HPDE6-E6E7 (cell line): Measurements from ENCODE around the gene MAP3K20.
"Not testable (repeated sequence)": the region's sequence is repeated elsewhere in the genome, so short reads cannot be mapped to it uniquely, and the experiment has no call there.

ENCODE experiments used
- DNase-seq: peaks from one replicate; pipeline ENCODE4 v3.0.0; 2011; ENCODE audit warnings: missing footprints; ENCODE audit errors: extremely low spot score

MAP3K20 gene

DNA sequence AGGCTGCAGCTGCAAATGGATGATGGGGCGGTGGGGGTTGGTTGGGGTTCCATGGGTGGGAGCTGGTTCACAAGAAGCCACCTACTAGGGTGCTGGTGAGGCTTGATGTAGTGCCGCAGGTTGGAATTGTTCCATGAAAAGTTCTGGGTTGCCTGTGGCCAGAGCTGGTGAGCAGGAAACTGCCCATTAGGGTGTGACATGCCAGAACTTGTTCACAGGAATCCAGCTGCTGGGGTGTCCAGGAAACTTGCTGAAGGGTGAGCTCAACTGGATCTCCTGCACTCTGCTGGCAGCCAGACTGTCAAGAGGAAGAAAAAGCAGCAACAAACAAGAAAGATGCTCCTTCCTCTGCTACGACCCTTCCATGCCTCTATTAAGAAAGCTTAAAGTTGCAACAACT is 48.8 kb downstream of the MAP3K20 start:
- peak; percentile 88 for DNase-seq

DNA sequence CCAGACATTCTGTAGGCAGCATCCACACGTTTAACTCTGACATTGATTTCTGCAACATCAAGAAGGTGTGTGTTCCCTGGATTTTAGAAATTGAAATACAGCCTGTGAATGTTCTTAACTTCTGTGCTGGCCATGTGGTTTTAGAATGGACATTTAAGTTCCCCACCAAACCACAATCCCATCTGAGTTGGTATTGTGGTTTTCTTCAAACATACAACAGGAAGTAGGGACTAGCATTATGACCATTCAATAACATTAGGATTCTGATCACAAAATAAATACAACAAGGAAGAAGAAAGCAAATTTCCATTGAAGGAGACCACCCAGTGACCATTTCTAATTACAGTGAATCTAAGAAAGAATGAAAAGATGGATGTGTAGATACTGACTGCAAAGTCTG is 51.2 kb downstream of the MAP3K20 start:
- no peak for DNase-seq

DNA sequence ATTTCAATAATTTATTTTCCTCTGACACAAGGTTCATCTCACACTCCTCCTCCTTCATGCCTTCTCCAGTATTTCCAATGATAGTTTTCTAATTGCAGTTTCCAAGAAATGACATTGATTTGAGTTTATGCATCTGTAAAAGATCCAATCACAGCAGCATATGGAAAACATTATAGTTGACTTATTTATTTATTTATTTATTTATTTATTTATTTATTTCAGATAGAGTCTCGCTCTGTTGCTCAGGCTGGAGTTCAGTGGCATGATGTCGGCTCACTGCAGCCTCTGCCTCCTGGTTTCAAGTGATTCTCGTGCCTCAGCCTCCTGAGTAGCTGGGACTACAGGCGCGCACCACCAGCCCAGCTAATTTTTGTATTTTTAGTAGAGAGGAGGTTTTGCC is 52.5 kb downstream of the MAP3K20 start:
- DNase-seq: not testable (repeated sequence)

DNA sequence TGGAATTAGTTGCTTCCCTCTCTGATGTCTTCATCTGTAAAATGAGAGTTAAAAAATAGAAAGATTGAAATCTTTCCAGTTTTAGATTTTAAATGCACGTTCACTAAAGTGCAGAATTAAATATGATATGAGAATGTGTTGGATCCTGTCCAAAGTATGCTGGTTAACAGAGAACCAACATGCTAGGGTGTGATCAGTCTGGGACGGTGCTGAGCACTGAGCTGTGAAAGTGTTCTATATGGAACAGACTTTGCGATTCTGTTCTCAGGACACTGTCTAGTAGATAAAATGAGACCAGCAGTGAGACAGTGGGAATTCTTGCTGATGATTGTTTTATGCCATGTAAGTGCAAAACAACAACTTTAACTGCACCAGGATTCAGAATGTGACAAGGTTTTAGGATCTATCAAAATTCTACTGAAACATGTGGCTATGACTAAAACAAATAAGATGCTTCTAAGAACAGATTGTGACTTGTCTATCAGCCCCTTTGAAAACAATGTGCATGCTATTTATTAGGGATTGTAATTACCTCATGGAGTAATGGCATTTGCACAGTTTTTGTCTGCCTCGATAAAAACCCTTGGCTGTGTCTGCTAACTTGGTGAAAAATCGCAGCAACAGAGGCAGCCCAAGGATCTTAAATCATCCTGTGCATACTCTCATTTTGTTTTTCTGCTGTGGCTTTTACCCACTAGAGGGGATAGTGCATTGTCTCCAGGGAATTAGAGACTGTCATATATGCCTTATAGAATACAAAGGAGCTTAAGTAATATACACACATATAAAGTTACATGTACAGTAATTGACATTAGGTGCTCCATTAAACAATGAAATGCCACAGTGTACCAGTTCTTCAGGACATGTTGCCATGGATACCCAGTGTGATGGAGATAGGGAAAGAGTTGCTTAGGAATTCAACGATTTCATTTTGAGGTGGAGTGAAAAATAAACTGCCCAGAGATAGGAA is 55.1 kb downstream of the MAP3K20 start:
- no peak for DNase-seq

DNA sequence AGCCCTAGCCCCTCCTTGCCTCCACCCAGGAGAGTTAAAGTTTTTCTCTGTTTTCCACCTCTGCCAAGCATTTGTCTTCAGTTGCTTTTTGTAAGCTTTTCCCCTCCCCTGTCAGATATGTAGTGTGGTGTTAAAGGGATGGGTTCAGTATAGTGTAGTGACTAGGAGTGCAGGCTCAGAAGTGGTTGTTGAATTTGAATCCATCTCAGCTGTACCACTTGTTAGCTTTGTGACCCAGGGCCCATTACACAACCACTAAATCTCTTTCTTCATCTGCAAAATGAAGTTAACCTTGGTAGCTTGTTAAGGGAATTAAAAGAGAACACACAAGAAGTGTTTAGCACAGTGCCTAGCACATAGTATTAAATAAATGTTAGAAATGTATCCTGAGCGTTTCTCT is 56.9 kb downstream of the MAP3K20 start:
- DNase-seq: no peak

DNA sequence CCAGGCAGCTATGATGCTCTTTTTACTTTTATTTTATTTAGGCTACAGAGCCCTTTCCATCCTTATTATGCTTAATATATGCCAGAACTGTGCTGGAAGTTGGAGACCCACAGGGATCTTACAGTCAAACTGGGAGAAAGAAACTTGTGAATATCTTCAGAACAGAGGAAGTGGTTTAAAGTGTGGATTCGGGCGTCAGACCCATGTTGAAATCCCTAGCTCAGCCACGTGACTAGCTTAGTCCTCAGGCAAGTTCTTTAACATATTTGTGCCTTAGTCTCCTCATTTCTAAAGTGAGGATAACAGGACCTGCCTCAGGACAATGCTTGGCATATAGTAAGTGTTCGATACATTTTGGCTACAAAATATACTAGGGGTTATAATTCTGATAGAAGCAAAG is 59.1 kb downstream of the MAP3K20 start:
- DNase-seq: no peak

DNA sequence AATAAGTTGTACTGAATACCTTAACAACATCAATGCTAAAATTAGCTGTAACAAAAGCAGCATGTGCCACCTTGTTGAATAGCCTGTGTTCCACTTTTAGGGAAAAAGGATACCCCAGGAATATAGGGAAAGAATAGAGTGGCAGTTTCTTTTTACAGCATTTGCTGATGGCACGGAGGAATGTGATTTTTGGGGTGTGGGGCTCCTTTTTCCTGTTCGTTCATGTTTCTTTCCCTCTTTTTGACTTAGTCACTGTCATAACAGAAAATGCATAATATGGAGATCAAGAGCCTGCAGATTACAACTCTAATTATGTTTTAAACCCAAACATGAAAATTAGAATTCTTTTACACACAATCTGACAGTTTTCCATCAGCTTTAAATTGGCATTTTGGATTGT is 60.4 kb downstream of the MAP3K20 start:
- DNase-seq: no peak

DNA sequence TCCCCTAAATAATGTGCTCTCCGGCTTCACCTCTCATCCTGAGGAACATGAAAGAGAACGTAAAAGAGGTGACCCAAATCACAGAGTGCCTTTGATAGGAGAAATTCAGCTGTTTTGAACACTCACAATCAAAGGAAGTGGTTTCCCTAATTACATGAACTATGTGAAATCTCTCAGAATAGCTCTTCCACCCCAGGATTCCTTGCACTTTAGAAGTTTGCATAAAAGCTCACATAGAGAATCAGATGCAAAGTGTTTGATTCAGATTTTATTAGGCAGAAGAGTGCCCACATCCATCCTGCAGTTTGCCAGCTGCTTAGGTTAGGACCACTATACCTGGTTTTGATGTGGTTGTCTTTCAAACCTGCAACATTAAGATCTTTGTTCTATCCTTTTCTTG is 61.0 kb downstream of the MAP3K20 start:
- no peak for DNase-seq

DNA sequence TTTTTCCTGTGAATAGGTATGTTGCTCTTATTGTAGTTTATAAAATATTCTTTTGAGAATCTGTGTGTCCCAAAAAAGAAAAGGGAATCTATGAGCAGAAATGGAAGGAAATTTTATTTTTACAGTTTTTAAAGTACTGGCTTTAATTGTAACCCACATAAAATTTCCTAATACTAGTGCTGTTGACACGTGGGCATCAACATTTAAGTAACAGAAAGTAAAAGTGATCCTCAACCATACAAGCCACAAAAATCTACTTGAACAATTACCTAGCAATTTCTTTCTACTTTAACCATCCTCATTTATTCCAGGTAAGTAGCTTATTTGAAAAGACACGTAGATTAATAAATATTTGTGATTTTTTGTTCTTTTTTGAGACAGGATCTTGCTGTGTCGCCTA is 62.0 kb downstream of the MAP3K20 start:
- DNase-seq: no peak

DNA sequence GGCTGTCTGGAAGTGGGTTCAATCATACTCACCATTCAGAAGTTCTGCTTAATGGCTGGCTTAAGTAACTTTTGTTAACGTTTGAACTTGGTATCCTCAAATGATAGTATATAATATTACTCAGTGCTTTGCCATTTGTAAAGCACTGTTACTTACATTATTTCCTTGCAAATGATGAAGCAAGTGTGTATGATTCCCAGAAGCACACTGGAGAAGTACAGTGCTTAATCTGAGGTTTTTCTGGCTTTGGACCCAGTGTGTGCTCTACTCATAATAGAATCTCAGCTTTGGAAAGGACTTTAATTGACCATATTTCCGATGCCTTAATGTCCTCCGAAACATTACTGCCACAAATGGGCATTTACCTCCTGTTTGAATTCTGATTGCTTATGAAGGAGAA is 63.3 kb downstream of the MAP3K20 start:
- DNase-seq: no peak

DNA sequence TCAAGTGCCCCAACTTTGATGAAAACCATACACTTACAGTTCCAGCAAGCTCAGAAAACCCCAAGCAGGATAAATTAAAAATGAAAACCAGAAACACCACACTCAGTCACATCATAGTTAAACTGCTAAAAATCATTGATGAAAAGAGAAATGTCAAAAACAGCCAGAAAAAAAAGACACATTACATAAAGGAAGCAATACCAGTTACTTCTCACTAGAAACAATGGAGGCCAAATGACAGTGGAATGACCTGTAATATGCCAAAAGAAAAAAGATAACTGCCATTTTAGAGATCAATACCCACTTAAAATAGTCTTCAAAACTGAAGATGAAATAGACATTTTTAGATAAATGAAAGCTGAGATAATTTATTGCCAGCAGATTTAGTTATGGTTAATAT is 66.0 kb downstream of the MAP3K20 start:
- DNase-seq: no peak

DNA sequence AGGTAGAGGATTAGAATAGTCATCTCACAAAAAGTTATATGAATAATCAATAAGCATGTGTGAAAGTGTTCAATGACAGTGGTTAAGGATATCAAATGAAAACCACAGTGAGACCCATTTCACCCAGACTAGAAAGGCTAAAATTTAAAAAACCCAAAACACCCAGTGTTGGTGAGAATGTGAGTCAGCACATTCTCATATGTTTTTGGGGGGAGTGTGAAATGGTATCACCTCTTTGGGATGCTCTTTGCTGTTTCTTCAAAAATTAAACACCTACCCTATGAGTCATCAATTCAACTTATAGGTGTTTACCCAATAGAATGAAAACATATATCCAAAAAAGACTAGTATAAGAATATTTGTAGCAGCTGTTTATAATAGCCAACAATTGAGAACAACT is 69.8 kb downstream of the MAP3K20 start:
- DNase-seq: no peak

DNA sequence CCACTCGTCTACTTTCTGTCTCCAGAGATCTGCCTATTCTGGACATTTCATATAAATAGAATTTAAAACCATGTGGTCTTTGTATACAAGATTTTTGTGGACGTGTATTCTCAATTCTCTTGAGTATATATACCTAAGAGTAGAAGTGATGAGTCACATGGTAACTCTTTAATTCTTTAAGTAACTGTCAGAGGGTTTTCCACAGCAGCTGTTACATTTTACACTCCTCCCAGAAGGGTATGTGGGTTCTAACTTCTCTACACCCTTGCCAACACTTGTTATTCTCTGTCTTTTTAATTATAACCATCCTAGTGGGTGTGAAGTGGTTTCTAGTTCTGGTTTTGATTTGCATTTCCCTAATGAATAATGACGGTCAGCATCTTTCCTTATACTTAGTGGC is 70.9 kb downstream of the MAP3K20 start:
- DNase-seq: no peak

DNA sequence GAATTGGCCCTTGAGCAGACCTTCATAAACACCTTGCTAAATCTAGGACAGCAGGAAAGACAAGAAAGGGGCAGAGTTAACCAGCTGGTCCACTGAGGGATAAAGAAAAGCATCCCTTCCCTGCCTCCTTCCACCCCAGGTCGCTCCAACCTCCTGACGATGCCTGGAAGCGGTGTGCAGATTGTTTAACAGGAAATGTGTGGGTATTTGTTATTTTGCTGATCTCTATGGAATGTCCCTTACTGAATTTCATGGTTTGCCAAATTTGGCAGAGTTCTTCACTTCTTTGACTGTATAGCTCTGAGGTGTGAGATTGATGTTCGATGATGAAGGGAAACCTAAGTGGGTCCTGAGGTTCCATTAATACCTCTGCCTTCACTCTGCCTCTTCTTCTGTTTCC is 72.9 kb downstream of the MAP3K20 start:
- no peak for DNase-seq

DNA sequence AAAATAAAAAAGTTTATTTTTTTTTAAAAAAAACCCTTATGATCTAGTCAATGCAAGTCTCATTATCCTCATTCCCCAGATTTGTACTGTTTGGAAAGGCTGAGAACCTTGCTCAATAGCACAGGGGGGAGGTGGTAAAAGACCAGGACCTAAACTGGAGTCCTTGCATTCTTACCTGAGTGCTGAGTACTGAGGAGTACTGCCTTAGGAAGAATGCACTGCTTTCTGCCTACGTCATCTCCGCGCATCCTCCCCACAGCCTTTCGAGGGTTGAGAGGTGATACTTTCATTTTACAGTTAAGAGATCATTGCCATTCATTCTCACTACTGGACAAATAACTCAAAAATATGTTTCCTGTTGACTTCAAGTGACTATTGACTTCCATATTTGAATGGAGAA is 73.8 kb downstream of the MAP3K20 start:
- no peak for DNase-seq

DNA sequence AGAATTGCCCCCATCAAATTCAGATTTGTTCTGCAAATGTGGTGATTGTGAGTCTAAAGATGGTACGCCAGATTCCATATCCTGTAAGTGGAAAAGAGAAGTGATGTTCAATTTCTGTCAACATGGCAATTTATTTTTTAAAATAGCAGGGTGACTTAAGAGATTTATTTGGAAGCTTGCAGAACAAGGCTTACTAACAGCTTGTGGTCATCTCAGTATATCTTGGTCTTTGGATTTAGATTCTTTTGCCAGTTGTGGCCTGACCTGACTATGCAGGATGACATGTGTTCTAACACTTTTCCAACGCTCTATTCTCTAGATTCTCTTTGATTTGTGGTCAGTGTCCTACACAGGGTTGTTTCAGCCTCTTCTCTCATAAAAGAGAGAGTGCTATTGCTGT is 74.4 kb downstream of the MAP3K20 start:
- no peak for DNase-seq

DNA sequence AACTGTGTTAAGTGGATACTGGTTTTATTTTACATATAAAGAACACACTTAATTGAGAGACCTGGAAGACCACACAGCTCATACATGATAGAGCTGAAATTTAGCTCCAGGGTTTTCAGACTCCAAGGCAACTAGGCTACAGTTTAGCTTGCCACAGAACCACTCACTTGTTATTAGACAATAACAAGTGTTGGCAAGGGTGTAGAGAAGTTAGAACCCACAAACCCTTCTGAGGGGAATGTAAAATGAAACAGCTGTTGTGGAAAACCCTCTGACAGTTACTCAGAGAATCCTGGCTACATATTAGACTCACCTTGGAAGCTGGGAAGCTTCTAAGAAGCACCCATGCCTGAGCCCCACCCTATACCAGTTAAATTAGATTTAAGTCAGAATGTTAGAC is 75.3 kb downstream of the MAP3K20 start:
- DNase-seq: no peak

DNA sequence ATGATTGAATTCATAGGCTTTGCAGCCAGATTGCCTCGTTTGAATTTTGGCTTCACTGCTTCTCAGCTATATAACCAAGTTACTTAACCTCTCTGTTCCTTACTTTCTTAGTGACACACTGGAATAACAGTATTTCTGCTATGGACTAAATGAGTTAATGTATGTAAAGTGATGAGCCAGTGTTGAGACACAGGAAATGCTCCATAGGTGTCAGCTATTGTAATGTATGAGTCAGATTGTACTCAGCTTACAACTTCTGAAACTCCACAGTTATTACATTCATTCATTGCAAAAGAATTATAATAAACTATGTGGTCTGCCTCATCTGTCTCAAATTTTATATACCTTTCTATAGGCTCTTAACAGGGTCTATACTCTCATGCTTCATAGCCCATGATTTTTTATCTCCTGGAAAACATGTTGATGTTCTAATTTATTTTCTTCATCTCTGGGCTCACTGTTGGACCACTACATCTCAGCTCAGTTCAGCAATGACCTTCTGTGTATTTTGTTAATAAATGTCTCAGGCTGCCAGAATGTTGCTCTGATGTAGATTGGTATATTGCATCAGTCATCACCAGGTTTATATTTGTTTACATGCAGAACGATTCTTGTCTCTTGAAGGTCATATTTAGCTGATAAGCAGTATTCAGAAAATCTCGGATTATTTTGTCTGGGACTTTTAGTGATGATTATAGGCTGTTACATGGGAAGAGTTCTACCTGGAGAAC is 76.2 kb downstream of the MAP3K20 start:
- peak; percentile 63 for DNase-seq

DNA sequence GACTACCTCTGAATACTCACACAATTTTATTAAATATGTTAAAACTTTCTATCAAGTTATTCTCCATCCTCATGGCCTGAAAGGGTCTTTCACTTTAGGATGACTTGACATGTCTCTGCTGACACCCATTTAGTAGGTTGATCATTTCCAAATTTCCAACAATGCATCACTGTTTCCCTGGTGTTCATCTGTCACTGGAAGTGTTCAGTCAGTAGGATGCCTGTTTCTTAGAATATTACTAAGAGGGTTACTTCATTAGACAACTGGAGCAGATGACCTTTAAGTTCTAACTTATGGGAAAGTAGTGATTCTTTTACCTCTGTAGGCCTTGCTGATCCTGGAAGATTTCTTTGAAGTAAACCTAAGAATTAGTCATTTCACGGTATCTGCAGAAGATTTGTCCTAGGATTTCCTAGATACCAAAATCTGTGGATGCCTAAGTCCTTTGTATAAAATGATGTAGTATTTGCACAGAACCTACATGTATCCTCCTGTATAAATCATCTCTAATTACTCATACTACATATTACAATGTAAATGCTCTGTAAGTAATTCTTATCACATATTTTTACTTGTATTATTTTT is 77.7 kb downstream of the MAP3K20 start:
- DNase-seq: no peak

DNA sequence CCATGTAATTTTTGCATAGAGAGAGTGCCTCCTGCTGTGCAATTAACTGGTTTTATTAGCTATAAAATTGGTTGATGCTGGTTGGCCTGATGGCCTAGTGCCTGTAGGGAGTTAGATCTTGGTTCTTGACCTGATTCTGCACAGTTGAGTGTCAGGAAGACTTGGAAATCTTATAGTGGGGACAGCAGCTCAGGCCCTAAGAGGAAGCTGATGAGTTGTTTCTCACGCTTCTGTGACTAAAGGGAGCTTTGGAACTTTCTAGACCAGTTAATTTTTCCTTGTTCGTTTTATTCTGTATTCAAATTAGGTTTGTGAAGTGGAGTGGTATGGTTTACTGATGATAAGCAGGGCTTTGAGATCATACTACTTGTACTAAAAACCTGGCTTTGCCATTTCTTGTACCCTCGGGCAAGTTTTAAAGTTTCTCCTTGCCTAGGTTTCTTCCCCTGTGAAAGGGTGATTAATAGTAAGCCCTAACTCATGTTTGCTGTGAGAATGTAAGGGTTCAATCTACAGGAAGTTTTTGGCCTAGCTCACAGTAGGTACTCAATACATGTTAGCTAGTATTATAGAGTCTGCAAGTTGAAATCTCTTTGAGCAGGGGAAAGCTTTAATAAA is 82.1 kb downstream of the MAP3K20 start:
- no peak for DNase-seq

DNA sequence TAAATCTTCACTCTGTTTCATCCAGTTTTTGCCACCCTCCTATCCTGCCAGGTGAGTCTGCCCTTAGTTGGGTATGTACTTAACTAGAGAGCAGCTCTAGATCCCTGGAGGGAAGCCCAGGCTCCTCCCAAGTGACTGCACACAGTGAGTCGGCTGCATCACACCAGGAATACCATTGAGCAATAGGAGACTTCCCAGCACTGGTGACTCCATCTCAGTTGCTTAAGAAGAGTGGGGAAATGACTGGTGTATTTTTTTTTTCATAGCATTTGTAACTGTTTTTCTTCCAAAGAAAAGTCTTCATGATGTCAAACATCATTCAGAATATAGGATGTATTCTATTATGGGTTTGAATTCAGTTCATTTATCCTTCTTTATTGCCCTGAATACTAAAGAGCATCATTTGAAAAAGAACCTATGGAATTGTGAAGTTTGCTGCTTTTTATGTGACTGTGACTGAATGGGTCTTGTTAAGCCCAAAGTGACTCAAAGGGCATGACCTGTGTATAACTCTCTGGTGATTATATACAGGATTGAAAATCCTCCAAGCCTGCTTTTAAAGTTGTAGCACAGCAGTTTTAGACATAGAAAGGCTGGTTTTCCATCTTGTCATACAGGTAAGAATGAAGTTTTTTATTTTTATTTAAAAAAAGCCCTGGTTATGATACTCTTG is 84.3 kb downstream of the MAP3K20 start:
- DNase-seq: peak; percentile 83

DNA sequence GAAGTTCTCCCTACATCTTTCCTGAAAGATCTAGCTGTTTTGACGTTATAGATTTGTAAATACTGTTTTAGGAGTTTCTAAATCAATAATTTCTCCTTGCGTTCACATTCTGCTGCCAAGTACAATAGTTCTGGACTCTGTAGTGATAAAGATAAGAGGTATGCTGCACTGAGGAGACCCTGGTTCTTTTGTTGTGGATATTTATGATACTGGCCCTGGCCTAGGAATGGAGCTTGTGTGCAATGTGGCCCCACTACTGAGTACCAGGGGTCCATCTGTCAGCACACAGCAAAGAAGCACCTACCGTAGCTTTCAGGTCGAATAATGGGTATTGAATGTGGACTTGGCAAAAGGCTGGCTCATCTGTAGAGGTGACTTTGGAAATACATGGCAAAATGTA is 85.0 kb downstream of the MAP3K20 start:
- no peak for DNase-seq
